Hepatocyte (in vitro differentiated cells): ENCODE results near the gene ATP6V0A4.

Experiments
- EZH2 ChIP-seq: fragments of 200-600 bp; sonication (generic); IDR thresholded peaks from 2 replicates; pipeline ENCODE4 v1.6.1; 2016; ENCODE audit warnings: antibody characterized with exemption, mild to moderate bottlenecking, borderline replicate concordance
- TF ChIP-seq, protein P1 (sequence below): fragments of 200-600 bp; sonication (generic); IDR thresholded peaks from 2 replicates; pipeline ENCODE4 v1.5.1; 2016; ENCODE audit warnings: antibody characterized with exemption, mild to moderate bottlenecking; ENCODE audit not compliant: poor library complexity

DNA sequence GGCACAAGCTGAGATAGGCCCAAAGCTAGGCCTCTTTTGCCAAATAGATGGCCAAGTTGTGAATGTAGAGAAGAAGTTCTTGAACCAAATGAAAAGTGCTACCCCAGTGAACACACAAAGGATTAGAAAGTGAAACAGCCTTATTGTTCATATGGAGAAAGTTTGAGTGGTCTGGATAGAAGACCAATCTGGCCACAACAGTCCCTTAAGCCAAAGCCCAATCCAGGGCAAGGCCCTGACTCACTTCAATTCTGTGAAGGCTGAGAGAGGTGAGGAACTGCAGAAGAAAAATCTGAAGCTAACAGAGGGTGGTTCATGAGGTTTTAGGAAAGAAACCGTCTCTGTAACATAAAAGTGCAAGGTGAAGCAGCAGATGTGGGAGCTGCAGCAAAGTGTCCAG lies 18.7 kb upstream of the ATP6V0A4 start:
- TF ChIP-seq, protein P1, sequence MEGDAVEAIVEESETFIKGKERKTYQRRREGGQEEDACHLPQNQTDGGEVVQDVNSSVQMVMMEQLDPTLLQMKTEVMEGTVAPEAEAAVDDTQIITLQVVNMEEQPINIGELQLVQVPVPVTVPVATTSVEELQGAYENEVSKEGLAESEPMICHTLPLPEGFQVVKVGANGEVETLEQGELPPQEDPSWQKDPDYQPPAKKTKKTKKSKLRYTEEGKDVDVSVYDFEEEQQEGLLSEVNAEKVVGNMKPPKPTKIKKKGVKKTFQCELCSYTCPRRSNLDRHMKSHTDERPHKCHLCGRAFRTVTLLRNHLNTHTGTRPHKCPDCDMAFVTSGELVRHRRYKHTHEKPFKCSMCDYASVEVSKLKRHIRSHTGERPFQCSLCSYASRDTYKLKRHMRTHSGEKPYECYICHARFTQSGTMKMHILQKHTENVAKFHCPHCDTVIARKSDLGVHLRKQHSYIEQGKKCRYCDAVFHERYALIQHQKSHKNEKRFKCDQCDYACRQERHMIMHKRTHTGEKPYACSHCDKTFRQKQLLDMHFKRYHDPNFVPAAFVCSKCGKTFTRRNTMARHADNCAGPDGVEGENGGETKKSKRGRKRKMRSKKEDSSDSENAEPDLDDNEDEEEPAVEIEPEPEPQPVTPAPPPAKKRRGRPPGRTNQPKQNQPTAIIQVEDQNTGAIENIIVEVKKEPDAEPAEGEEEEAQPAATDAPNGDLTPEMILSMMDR = no peak
- TF ChIP-seq EZH2 = no peak
